Caco-2 (cell line): ENCODE data around the gene GAS2L2. TPM values are rescaled to one million over a fixed set of nuclear protein-coding genes. Genes with fewer than 3 reads are reported as not detected.
A peak's percentile ranks its signal among the peaks of the same experiment; 100 is the strongest.

Source experiments
- BruUV-seq: library from RNA; stranded (reverse); fragments of 400-500 nt; replicated peaks from 2 replicates; lab custom pipeline; 2021; lab: Mats Ljungman, UMichigan
- CTCF ChIA-PET: fragments of 300-600 bp; sonication (Branson Sonifier 250); formaldehyde crosslinking; loops from one replicate; lab custom pipeline; 2022; ENCODE audit warnings: antibody characterized with exemption; lab: Charles Lee
- POLR2A ChIA-PET: fragments of 300-600 bp; sonication (Branson Sonifier 250); formaldehyde crosslinking; loops from one replicate; lab custom pipeline; 2022; ENCODE audit warnings: antibody characterized with exemption; lab: Charles Lee
- DNase-seq, 2 experiments: peaks; one replicate each; pipeline versions ENCODE4 v3.0.0 to v3.0.0-alpha.2; 2020 to 2022
- H3K27me3 ChIP-seq: replicated peaks from 2 replicates; pipeline ENCODE4 v1.6.0; 2011; ENCODE audit warnings: low read length; ENCODE audit not compliant: control insufficient read depth, insufficient read depth
- H3K36me3 ChIP-seq: 2 replicates; pipeline ENCODE4 v1.5.1; 2011; ENCODE audit warnings: low read length; ENCODE audit not compliant: control insufficient read depth, insufficient read depth
- H3K4me1 ChIP-seq: fragments of 250-450 bp; sonication (Bioruptor Pico); 2 replicates; pipeline ENCODE4 v1.5.1; 2020; ENCODE audit warnings: mild to moderate bottlenecking
- H3K4me3 ChIP-seq: 2 replicates; pipeline ENCODE4 v1.5.1; 2011; ENCODE audit warnings: low read depth, mild to moderate bottlenecking, control low read depth, low read length
- H3K9me3 ChIP-seq: fragments of 250-450 bp; sonication (Bioruptor Pico); 2 replicates; pipeline ENCODE4 v1.5.1; 2020; ENCODE audit warnings: mild to moderate bottlenecking, moderate library complexity
- H3K27ac Mint-ChIP-seq: one replicate; pipeline ENCODE4 v1.8.0; 2022; ENCODE audit warnings: mixed read lengths; ENCODE audit not compliant: unreplicated experiment
- H3K27me3 Mint-ChIP-seq: one replicate; pipeline ENCODE4 v1.8.0; 2022; ENCODE audit warnings: mixed read lengths; ENCODE audit not compliant: insufficient read depth, unreplicated experiment
- H3K36me3 Mint-ChIP-seq: one replicate; pipeline ENCODE4 v1.8.0; 2022; ENCODE audit warnings: mild to moderate bottlenecking, mixed read lengths; ENCODE audit not compliant: insufficient read depth, unreplicated experiment
- H3K4me1 Mint-ChIP-seq: one replicate; pipeline ENCODE4 v1.8.0; 2022; ENCODE audit warnings: low read depth, mixed read lengths; ENCODE audit not compliant: unreplicated experiment
- H3K4me3 Mint-ChIP-seq: one replicate; pipeline ENCODE4 v1.8.0; 2022; ENCODE audit warnings: mild to moderate bottlenecking, moderate library complexity, mixed read lengths; ENCODE audit not compliant: unreplicated experiment
- H3K9me3 Mint-ChIP-seq: one replicate; pipeline ENCODE4 v1.8.0; 2022; ENCODE audit warnings: mixed read lengths; ENCODE audit not compliant: unreplicated experiment
- intact Hi-C: fragments of 100-400 bp; cut with micrococcal nuclease; formaldehyde crosslinking; loops from one replicate; pipeline ENCODE4 v1.10.0; 2022; ENCODE audit not compliant: unreplicated experiment
- total RNA-seq: library from RNA; stranded (reverse); gene quantifications from 2 replicates; pipeline ENCODE4 v1.2.3, GENCODE V29; 2022
- TF ChIP-seq, protein P1 (sequence below), 2 experiments: fragments of 200-600 bp in 1 of 2; IDR thresholded peaks; 1 replicate in 1 of 2; 2 replicates in 1 of 2; pipeline versions ENCODE4 v1.5.1 to v1.8.0; 2011 to 2022; ENCODE audit warnings: antibody characterized with exemption in 1 of 2, control low read depth in 1 of 2, inconsistent platforms in 1 of 2, low read depth in 1 of 2, low read length in 1 of 2, mild to moderate bottlenecking in 1 of 2, moderate library complexity in 1 of 2; ENCODE audit not compliant: insufficient read depth in 1 of 2, severe bottlenecking in 1 of 2, unreplicated experiment in 1 of 2

GAS2L2 gene
- total RNA-seq, 1 experiment from 2014 or later = not detected

DNA sequence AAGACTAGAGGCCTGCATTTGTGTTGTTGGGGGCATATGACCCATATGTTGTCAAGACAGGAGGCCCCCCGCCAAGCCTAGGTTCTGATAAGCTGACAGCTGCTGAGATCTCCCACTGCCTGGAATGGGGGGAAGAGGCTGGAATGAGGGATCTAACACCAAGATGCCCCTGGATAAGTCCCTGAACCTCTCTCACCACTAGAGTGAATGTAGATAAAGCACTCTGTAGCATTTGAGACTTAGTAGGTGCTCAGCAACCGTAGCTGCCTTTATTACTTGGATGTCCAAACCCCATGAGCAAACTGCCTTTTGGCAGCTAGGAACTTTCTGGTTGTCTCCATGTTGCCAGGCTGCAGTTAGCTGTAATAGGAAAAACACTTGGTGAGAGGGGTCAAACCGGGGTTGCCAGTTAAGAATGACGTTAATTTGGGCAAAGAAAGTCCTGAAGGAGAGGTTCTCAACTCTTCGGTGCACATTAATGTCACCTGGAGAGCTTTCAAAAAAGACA, 26.0 kb downstream of the GAS2L2 start:
- no peak for DNase-seq
- CTCF ChIA-PET = interaction anchor here (1.1 to 1.2 kb wide), 2 partner anchors 20 to 37 kb away, joined by 5 read pairs; no protein-coding TSS in a partner anchor
- H3K4me1 Mint-ChIP-seq = peaks cover 14% of the 10 kb centered on the region
- peaks cover 38% of the 10 kb centered on the region for H3K36me3 Mint-ChIP-seq
- no peaks in the 10 kb centered on the region for H3K9me3 ChIP-seq
- no peak overlapping the region for H3K27ac Mint-ChIP-seq
- POLR2A ChIA-PET = no interaction called here
- H3K36me3 ChIP-seq = no peaks in the 10 kb centered on the region; the same call in 1 of the 2 replicates
- no TSS peak for BruUV-seq
- H3K27me3 Mint-ChIP-seq = no peaks in the 10 kb centered on the region
- H3K4me1 ChIP-seq = peaks cover 7% of the 10 kb centered on the region
- H3K4me3 ChIP-seq = no peak overlapping the region
- H3K4me3 Mint-ChIP-seq = no peak overlapping the region
- H3K27me3 ChIP-seq = no peaks in the 10 kb centered on the region
- no peaks in the 10 kb centered on the region for H3K9me3 Mint-ChIP-seq
- intact Hi-C loops = no loop called here
- TF ChIP-seq, protein P1, sequence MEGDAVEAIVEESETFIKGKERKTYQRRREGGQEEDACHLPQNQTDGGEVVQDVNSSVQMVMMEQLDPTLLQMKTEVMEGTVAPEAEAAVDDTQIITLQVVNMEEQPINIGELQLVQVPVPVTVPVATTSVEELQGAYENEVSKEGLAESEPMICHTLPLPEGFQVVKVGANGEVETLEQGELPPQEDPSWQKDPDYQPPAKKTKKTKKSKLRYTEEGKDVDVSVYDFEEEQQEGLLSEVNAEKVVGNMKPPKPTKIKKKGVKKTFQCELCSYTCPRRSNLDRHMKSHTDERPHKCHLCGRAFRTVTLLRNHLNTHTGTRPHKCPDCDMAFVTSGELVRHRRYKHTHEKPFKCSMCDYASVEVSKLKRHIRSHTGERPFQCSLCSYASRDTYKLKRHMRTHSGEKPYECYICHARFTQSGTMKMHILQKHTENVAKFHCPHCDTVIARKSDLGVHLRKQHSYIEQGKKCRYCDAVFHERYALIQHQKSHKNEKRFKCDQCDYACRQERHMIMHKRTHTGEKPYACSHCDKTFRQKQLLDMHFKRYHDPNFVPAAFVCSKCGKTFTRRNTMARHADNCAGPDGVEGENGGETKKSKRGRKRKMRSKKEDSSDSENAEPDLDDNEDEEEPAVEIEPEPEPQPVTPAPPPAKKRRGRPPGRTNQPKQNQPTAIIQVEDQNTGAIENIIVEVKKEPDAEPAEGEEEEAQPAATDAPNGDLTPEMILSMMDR (IDR thresholded peaks at IDR 0.05; ENCODE audit: insufficient read depth in 1 of 2, low read depth in 1 of 2, low read length in 1 of 2, severe bottlenecking in 1 of 2, unreplicated experiment in 1 of 2) = no peak

DNA sequence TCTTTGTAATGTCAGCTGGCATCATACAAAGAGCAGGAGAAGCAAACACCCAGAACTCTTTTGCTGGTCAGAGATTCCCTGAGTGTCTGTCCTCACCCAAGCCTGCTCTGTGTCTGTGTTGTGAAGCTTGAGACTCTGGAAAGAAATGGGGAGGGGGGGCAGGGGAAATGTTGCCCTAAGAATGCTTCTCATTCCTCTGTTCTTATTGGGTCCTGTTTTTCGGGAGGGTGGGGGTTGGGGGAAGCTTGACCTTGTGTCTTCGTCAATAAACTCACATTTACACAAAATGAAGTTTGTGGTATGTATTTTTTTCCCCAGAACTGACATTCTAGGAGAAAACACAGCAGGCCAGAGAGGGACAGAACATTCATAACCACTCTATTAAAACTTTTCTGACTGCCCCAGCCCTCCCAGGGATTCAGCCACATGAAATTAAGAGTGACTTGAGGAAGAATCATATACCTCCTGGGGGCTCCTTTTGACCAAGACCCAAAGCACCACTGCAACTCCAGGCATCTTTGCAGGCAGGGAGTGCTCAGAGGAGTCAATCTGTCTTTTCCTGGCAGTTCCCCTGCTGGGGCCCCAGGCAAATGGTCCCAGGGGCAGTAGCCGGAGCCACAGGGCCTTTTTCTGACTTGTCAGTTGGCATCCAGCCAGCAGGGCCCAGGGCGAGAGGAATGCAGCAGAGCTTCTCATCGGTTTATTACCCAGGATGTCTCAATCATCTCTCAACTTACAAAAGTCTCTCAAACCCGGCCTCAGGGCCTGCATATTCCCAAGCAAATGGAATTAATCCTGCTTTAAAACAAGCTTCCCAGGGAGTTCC, 26.7 kb downstream of the GAS2L2 start:
- no TSS peak for BruUV-seq
- Histone ChIP-seq H3K9me3 (no peaks in the 10 kb centered on the region), H3K36me3 (no peaks in the 10 kb centered on the region; the same call in 1 of the 2 replicates), H3K4me3 (no peak overlapping the region), H3K4me1 (peaks cover 7% of the 10 kb centered on the region), H3K27me3 (no peaks in the 10 kb centered on the region)
- Mint-ChIP-seq H3K27me3 (no peaks in the 10 kb centered on the region), H3K27ac (no peak overlapping the region), H3K4me3 (no peak overlapping the region), H3K4me1 (peaks cover 14% of the 10 kb centered on the region), H3K36me3 (peaks cover 45% of the 10 kb centered on the region), H3K9me3 (no peaks in the 10 kb centered on the region)
- intact Hi-C loops = no loop called here
- ChIA-PET CTCF (interaction anchor here (1.0 to 1.2 kb wide), 3 partner anchors 21 to 113 kb away, joined by 3 to 5 read pairs (median 5); no protein-coding TSS in a partner anchor), POLR2A (no interaction called here)
- TF ChIP-seq, protein P1 (IDR thresholded peaks at IDR 0.05; ENCODE audit: insufficient read depth in 1 of 2, low read depth in 1 of 2, low read length in 1 of 2, severe bottlenecking in 1 of 2, unreplicated experiment in 1 of 2) = no peak
- peak; percentile 42 to 65 for DNase-seq

DNA sequence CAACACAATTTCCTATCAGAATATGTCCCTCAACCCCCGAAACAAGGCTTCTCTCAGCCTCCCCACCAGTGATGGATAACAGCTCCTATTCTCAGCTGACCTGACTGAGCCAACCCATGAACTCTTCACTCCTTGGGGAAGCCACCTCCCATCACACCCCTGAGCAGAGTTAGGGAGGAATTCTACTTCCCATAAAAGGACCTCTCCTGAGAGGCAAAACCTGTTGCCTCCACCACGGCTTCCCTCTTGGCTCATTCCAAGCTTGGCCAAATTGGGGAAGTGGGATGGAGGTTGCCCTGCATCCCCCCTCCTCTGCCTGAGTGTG, 27.3 kb downstream of the GAS2L2 start:
- POLR2A ChIA-PET = no interaction called here
- H3K4me3 Mint-ChIP-seq = no peak overlapping the region
- TF ChIP-seq, protein P1 (IDR thresholded peaks at IDR 0.05; ENCODE audit: insufficient read depth in 1 of 2, low read depth in 1 of 2, low read length in 1 of 2, severe bottlenecking in 1 of 2, unreplicated experiment in 1 of 2) = no peak
- peaks cover 9% of the 10 kb centered on the region for H3K4me1 Mint-ChIP-seq
- peaks cover under 1% of the 10 kb centered on the region; the same call in 1 of the 2 replicates for H3K4me1 ChIP-seq
- H3K9me3 Mint-ChIP-seq = no peaks in the 10 kb centered on the region
- H3K27me3 ChIP-seq = no peaks in the 10 kb centered on the region
- DNase-seq = no peak
- H3K36me3 ChIP-seq = peaks cover 1% of the 10 kb centered on the region; the same call in 1 of the 2 replicates
- intact Hi-C loops = no loop called here
- no peaks in the 10 kb centered on the region for H3K9me3 ChIP-seq
- no TSS peak for BruUV-seq
- CTCF ChIA-PET = interaction anchor here (1.0 kb wide), 1 partner anchor 112 kb away, joined by 3 read pairs; no protein-coding TSS in a partner anchor
- peaks cover 50% of the 10 kb centered on the region for H3K36me3 Mint-ChIP-seq
- H3K4me3 ChIP-seq = no peak overlapping the region
- no peaks in the 10 kb centered on the region for H3K27me3 Mint-ChIP-seq
- H3K27ac Mint-ChIP-seq = no peak overlapping the region
